Activated CD4-positive, alpha-beta T cell treated with anti-CD3 and anti-CD28 coated beads, Interleukin-2, Interleukin-4, amounts not matched to agents 100 ng/mL and 50 ng/mL, durations not matched to agents 16 hours and 8 hours (primary cell): ENCODE measurements around the gene LY6G6D.
"Not testable (repeated sequence)": the region's sequence is repeated elsewhere in the genome, so short reads cannot be mapped to it uniquely, and the experiment has no call there.

Source experiments
- DNase-seq: peaks from one replicate; pipeline ENCODE4 v3.0.0-alpha.2; 2020; ENCODE audit warnings: low spot score

Gene LY6G6D

DNA sequence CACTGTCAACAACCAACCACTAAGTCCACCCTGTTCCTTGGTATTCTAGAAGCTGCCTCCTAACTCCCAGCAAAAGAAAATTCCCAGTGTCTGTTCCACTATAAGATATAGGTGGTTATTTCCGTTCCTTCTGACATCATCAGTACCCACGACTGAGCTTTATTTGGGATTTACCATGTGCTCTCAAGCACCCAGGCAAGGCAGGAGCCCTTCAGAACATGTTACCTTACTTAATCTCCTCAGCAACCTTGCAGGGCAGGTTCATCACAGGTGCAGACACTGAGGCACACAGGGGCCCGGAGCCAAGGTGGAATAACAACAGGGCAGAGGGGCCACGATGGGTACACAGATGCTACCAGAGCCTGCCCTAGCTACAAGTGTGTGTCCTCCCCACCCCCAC, 22.8 kb upstream of the LY6G6D start:
- DNase-seq, result no peak

DNA sequence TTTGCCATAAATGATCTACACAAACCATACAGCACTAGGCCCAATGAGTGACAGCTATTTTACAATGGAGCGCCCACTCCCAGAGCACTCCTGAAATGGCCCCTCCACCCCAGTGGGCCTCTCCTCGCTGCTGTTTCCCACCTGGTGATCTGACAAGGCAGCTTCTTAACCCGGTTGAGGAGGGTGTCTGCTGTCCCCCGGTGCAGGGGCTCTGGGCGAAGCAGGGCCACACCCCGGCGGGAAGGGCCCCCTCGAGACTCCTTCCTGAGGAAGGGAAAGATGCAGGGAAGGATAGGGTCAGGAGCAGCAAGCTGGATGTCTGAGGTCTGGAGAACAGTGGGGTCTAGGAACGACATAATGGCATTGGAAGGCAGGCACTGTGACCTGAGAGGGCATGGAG, 22.3 kb upstream of the LY6G6D start:
- no peak for DNase-seq

DNA sequence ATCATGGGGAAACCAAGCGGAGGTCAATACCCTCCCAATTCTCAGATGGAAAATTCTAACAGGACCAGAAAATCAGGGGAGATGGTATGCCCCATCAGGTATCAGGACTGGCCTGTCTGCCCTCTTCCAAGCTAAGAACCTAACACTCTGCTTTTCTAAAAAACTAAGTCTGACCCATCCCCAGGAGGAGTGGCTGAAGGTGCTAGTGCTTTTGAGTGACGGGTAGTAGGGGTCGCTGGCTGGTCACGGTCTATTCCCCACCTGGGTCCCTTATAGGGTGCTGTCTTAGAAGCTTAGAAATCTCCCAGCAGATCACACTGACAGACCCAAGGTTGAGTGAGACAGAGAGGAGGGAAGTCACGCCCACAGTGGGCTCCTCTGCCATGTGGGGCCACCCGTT, 21.6 kb upstream of the LY6G6D start:
- DNase-seq, result no peak

DNA sequence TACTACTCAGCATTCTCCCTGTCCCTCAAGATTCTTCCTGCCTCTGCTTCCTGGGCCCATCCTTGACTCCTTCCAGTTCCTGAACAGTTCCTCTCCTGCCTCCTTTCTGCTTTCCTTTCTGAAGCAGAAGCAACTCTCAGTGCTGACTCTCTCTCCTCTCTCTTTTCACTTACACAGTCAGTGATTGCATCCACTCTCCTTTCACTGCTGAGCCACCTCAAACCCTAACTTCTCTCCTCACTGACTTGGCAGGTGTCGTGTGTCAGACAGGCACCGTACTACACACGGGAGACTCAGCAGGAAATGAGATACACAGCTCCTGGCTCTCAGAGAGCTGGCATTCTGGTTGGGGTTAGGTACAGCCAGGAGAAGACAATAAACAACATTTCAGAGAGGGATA, 17.6 kb upstream of the LY6G6D start:
- DNase-seq, result peak; percentile 9

DNA sequence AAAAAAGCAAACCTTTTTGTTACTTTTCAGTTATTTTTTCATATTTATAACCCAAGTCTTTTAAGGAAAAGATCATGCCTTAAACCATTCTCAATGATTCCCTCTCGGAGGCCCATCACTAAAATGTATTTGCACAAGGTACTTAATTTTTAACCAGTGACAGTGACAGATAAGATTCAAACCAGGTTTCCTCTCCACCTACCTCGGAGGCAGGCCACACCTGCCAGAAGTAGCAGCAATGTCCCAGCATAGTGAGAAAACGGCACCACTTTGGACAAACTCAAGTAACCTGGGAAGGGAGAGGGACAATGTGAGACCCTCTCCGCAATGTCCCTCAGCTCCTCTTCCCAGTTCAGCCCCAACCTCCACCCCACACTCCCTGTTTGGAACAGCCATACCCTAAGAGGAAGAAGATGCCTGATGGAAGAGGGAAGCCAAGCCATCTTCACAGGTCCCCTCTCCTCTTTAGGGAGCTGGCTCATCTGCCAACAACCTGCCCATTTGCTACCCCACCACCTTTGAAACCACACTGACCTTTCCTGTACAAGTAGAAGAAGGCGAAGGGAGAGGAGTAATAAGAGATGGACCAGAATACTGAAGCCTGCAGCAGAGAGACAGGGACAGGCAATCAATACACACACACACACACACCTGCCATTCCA, 14.3 kb upstream of the LY6G6D start:
- DNase-seq, result no peak

DNA sequence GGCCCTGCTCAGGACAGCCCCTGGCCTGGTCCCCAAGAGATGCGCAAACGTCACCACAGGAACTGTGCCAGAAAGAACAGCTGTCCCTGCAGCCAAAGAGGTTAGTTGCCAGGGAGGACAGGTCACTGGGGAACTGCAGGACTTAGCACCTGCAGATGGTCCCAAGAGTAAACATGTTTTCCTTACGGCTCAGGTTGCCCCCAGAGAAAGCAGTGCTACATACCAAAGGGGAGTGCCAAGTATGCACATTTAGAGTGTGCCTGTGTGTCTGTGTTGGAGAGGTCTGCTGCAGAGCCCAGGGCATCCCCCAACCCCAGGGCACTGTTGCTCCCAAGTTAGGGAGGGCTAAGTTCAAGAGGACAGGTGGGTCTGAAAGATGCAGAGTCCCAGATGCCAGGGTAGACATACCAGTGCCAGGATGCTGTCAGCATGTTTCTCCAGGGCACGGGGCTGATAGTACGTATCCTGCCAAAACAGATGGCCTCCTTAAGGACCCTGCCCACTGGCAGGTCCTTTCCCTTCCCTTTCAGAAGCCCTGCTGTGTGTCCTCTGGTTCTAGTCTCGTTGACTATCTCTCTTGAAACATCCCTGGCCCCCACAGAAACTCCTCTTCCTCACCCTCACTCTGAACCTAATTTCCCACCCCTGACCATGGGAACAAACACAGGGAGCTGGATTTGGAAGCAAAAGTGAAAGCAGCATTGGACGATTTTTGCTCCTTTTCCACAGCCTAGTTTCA, 13.3 kb upstream of the LY6G6D start:
- DNase-seq, result no peak

DNA sequence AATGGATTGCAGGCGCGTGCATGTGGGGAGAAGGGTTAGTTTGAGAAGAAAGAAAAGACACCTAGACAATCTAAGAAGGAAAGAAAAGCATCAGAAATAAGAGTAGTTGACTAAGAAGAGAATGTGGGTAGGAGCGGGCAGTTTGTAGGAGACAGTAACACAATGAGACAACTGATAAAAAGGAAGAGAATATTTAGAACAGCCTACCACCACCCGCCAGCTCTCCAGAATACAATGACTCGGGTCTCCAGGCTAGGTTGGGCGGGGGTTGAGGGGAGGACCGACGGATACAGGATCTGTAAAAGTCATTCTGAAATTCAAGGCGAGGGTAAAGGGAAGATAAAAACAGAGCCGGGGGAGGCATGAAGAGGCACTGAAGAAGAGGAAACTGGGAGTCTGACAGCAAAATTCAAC, 12.7 kb upstream of the LY6G6D start:
- peak; percentile 37 for DNase-seq

DNA sequence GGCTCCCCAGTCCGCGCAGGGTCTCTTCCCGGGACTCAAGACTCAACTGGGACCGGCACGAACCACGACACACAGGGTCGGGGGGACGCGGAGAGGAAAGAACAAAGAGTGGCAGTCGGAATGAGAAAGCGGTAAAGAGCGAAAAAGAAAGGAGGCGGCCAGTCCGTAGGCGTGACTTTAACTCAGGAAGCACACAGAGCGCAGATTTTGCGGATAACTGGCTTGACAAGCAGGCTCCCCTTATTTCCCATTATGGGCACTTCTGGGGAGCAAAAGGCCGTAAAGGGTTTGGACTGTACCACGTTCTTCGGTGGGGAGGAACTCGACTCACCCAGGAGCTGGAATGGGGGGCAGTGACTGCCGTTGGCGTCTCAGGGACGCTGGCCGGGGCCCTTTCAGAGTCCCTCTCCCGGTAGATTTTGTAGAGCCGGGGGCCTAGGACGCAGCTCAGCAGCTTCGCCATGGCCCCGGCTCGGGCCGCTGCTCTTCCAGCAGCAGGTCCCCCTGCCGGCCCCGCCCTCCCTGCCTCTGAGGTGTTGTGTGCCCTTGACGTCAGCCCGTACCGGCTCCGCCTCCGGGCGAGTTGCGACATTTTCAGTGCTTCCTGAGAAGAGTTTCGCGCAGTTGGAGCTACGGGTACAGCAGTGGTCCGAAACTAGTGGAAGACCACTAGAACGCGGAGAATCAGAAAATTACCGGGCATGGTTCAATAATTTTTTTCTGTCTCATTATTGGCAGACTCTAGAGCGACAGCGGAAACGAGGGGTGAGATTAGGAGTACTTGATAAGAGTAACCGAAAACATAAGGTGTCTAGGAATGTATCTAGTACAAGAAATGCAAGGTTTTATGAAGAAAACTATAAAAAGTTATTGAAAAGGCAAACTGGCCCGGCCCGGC, 12.1 kb upstream of the LY6G6D start, which contains the start of gene ABHD16A:
ABHD16A (minus strand) TSS at position 506 of the 898 bp plus-strand sequence; CDS start at position 463, 43 bp downstream.
- peak; percentile 98 for DNase-seq

DNA sequence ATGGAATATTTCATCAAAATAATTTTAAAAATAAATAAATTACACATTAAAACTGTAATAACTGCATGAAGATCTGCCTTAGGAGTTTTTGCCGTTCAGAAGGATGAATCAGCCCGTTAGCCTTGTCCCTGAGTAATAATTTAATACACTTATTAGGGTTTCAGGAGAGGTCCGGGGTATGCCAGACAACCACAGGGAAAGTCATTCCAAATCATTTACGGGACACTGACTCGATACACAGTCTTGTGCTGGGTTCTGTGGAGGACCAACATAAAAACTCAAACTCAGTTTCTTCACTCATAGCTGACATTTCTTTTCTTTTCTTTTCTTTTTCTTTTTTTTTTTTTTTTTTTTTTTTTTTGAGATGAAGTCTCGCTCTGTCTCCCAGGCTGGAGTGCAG, 9.2 kb upstream of the LY6G6D start:
- no peak for DNase-seq

DNA sequence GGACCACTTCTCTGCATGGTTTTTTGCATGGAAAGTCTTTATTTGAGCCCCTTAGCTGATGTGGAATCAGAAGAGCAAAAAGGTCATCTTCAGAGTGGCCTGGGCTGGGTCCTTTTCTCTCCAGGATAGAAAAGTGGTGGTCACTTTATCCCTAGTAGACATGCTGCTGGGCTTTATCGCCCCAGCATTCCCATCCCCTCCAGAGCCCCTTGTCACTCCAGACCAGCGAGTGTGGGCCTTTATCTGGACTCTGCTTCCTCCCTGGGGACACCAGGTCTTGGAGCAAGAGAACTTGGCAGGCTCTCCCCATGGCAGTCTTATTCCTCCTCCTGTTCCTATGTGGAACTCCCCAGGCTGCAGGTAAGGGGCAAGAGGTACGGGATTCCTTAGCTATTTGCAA, 8.5 kb upstream of the LY6G6D start, which contains the start of gene LY6G6F:
LY6G6F (plus strand) TSS at position 268 of the 400 bp plus-strand sequence; CDS start at position 309, 41 bp downstream.
- DNase-seq, result no peak

DNA sequence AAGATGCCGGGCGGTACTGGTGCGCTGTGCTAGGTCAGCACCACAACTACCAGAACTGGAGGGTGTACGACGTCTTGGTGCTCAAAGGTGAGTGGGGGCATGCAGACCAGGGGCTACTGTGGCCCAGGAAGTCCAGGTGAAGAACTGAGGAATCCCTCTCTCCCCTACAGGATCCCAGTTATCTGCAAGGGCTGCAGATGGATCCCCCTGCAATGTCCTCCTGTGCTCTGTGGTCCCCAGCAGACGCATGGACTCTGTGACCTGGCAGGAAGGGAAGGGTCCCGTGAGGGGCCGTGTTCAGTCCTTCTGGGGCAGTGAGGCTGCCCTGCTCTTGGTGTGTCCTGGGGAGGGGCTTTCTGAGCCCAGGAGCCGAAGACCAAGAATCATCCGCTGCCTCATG, 7.4 kb upstream of the LY6G6D start:
- DNase-seq, result no peak

DNA sequence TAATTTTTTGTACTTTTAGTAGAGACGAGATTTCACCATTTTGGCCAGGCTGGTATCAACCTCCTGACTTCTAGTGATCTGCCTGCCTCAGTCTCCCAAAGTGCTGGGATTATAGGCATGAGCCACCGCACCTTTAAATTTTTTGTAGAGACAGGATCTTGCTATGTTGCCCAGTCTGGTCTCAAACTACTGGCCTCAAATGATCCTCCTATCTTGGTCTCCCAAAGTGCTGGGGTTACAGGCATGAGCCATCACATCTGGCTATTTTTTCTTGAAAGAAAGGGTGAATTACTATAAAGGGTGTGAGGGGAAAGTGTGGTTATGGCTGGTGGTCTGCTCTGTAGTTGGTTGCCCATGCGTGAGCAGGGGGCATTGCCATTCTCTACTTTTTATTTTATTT, 6.9 kb upstream of the LY6G6D start:
- no peak for DNase-seq

DNA sequence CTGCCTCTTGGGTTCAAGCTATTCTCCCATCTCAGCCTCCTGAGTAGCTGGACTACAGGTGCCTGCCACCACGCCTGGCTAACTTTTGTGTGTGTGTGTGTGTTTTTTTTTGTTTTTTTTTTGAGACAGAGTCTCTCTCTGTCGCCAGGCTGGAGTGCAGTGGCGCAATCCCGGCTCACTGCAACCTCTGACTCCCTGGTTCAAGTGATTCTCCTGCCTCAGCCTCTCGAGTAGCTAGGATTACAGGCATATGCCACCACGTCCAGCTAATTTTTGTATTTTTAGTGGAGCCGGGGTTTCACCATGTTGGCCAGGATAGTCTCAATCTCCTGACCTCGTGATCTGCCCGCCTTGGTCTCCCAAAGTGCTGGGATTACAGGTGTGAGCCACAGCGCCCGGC, 6.0 kb upstream of the LY6G6D start:
- not testable (repeated sequence) for DNase-seq

DNA sequence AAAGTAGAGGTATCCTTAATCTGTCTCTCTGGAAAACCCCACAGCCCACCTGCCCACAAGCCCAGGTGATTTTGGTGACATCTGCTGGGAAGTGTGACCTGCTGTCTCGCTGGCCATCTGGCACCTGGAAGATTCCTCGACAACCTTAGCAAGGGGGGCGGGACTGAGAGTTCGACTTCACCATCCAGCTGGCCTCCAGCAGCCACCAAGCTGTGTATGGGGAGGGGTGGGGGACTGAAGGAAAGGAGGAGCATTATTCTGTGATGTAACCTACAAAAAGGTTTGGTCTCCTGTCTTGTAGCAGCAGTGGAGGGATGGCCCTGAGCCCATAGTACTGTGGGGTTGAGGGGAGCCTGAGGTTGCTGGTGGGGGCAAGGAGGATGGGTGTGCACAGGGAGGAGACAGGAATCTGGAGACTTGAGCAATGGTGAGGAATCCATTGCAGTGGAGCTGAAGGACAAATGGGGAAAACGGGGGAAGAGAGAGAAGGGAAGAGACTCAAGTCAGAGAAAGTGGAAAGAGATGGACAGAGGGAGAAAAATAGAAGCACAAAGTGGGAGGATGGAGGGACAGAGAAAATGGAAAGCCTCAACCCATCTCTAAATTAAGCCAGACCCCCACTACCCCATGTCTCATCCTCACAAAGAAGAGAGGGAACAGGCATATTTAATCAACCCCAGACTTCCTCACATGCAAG, 4.5 kb upstream of the LY6G6D start:
- DNase-seq, result no peak

DNA sequence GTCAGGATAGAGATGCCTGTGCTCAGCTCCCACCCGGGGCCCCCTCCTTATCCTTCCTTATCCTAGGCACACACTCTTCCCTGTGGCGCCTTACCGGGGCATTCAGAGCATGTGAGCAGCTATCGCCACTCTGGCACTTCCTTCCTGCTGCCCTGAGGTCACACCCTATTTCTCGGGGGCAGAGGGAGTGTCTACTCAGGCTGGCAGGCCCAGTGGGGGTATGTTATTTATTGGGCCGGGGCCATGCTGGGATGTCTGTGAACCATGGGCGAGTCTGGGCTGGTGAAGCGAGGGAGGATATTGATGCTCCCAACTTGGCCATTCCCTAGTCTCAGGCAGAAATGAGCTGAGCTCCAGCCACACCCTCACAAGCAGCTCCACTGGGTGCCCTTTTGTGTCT, 3.9 kb upstream of the LY6G6D start:
- no peak for DNase-seq

DNA sequence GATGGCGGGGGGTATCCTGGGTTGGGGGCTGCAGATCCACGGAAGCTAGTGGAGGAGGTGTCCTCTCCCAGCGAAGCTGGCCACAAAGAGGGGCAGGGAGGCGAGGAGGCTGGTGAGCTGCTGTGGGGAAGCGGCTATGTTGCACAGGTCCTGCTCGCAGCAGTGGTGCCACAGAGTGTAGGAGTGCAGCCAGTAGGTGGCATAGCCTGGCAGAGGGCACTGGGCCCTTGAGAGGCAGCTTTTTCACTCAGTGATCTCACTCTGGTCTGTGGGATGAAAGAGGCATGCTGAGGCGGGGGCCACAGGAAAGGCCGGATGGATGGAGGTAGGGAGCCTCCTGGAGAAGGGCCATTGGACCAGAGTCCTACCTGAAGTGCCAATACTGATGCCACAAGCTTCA, 2.9 kb upstream of the LY6G6D start:
- DNase-seq, result no peak

DNA sequence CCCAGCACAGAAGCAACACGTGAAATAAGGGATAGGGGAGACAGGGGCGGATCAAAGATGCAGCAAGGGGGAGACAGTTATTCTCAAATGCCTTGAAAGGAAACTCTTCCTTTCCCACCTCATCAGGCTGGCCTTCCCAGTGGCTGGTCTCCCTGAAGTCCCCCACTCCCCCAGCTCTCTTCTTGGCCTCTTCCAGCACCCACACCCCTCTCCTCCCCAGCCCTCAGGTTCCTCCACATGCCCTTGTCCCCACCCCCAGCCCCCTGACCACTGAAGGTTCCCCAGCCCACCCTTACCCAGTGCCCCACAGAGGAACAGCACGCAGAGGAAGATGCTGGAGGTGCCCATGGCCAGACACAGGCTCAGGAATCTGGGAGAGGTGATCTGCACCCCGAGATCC, 1.7 kb upstream of the LY6G6D start:
- no peak for DNase-seq

DNA sequence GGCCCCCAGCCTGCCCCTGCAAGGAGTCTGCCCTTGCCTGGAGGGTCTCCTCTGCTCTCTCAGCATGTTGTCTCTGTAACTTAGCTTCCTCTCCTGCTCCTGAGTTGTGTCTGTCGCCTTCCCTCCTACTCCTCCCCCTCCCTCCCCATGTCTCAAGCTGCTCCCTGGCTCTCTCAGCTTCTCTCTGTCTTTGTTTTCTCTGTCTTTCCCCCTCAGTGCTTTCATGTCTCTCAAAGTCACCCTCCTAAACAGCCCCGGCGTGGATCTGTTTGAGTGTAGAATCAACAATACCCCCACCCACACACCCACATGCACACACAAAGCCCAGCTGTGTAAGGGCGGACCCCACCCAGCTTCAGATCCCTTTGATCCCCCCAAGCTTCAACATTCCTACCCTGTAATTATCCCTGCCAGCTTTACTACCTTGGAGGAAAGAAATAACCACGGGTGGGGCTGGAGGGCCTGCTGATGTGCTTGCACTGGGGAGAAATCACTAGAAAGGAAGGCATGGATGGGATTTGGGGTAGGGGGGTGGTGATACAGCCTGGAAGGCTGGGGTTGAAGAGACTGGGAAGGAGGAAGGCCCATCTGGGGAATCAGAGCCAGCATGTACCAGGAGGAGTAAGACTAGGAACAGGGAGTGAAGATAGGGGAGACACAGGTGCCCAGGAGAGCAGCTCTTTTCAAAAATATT, 1.0 kb upstream of the LY6G6D start:
- no peak for DNase-seq

DNA sequence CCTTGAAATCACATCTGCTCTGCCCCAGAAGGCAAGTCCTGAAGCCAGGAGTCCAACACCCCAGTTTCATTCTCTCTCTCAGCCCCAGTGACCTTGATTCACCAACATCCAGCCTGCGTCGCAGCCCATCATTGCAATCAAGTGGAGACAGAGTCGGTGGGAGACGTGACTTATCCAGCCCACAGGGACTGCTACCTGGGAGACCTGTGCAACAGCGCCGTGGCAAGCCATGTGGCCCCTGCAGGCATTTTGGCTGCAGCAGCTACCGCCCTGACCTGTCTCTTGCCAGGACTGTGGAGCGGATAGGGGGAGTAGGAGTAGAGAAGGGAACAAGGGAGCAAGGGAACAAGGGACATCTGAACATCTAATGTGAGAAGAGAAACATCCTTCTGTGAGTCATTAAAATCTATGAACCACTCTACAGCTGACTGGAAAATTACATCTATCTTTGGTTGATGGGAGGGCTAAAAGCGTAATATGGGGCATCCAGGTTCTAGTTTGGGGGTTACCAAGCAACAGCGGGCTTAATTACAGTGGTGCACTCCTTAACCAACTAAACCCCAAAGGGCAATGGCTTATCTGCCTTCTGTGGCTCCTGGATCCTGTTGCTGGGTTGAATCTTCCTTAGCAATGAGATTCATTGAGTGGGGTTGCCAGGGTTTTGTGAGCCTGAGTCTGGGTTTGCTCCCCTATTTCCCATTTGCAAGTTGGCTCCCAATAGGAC, 2.5 kb downstream of the LY6G6D start:
- no peak for DNase-seq

DNA sequence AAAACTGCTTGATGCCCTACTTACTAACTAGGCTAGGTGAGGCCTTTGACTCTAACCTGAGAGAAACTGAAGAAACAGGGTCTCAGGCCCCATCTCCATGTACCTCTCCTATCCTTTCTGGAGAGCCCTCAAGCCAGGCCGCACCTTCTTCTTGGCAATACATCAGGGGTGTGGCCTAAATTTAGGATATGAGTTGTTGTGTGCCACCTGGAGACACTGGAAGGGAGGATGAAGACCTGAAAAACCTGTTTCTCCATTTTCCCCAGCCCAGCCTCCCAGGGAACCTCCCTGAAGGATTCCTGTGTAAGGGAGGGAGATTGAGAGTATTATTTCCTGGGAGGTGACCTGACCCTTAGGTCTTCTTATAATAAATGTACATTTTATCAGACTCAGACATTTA, 3.1 kb downstream of the LY6G6D start:
- DNase-seq, result no peak

DNA sequence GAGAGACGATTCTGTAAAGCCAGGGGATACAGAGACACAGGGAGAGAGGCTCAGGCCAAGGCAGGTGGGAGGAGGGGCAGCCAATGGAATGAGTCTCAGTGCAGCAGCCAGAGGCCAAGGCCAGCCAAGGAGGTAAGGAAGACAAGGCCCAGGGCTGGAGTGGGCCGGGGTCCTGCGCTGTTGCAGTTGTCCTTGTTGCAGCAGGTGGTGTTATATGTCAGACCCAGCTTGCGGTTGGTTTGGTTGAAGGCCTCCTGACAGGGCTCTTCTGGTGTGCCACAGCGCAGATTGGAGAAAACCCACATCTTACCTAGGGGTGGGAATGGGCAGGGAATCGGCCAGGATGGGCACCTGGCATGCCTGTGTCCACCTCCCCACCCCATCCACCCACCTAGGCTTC, 3.9 kb downstream of the LY6G6D start:
- no peak for DNase-seq
